Activated CD8-positive, alpha-beta memory T cell treated with anti-CD3 and anti-CD28 coated beads for 1 hour (primary cell): ENCODE results near the gene MGAT5.
A peak's percentile ranks its signal among the peaks of the same experiment; 100 is the strongest.

ENCODE experiments used
- DNase-seq, 2 donors: peaks; one replicate each; pipeline ENCODE4 v3.0.0-alpha.2; 2020; ENCODE audit warnings: low read depth in 1 of 2; ENCODE audit errors: extremely low read depth in 1 of 2

The MGAT5 gene

GRCh38 chr2:134231301-134231964 lies 22.4 kb upstream of the MGAT5 start:
- no peak for DNase-seq

- no peak for DNase-seq
Observed at GRCh38 chr2:134231965-134232340, 21.9 kb upstream of the MGAT5 start.

GRCh38 chr2:134232461-134232860 lies 21.4 kb upstream of the MGAT5 start:
- no peak for DNase-seq

GRCh38 chr2:134232868-134233727 lies 20.8 kb upstream of the MGAT5 start:
- DNase-seq: no peak

GRCh38 chr2:134233728-134234136 lies 20.1 kb upstream of the MGAT5 start:
- DNase-seq: no peak

GRCh38 chr2:134234535-134234934 lies 19.3 kb upstream of the MGAT5 start:
- no peak for DNase-seq

GRCh38 chr2:134235510-134236144 lies 18.2 kb upstream of the MGAT5 start:
- no peak for DNase-seq

GRCh38 chr2:134238371-134238770 lies 15.5 kb upstream of the MGAT5 start:
- no peak for DNase-seq

- no peak for DNase-seq
Observed at GRCh38 chr2:134240061-134240460, 13.8 kb upstream of the MGAT5 start.

- no peak for DNase-seq
Observed at GRCh38 chr2:134241911-134242310, 12.0 kb upstream of the MGAT5 start.

GRCh38 chr2:134243244-134243643 lies 10.6 kb upstream of the MGAT5 start:
- no peak for DNase-seq

- no peak for DNase-seq
Observed at GRCh38 chr2:134244086-134244485, 9.8 kb upstream of the MGAT5 start.

GRCh38 chr2:134244587-134244986 lies 9.3 kb upstream of the MGAT5 start:
- no peak for DNase-seq

- DNase-seq: peak; percentile 57 to 67
Observed at GRCh38 chr2:134245340-134245984, 8.4 kb upstream of the MGAT5 start.

GRCh38 chr2:134246154-134246874 lies 7.6 kb upstream of the MGAT5 start:
- no peak for DNase-seq

GRCh38 chr2:134247679-134248078 lies 6.2 kb upstream of the MGAT5 start:
- DNase-seq: no peak

- DNase-seq: no peak
Observed at GRCh38 chr2:134248913-134249312, 5.0 kb upstream of the MGAT5 start.

GRCh38 chr2:134249755-134250154 lies 4.1 kb upstream of the MGAT5 start:
- DNase-seq: no peak

- no peak for DNase-seq
Observed at GRCh38 chr2:134250840-134251461, 2.9 kb upstream of the MGAT5 start.

GRCh38 chr2:134252092-134252750 lies 1.7 kb upstream of the MGAT5 start:
- no peak for DNase-seq
